ENCODE measurements around the gene FOXJ1. TPM values are rescaled to one million over a fixed set of nuclear protein-coding genes. Genes with fewer than 3 reads are reported as not detected.

Gene FOXJ1
- total RNA-seq, 2 donors from 2014 or later = 0.33 to 3.4 TPM

GRCh38 chr17:76131051-76131691, 9.9 kb downstream of the FOXJ1 start:
- Histone ChIP-seq H3K4me1 (no peaks in the 10 kb centered on the region), H3K4me3 (no peak overlapping the region), H3K27me3 (no peaks in the 10 kb centered on the region), H3K36me3 (replicated peaks in 1 of 2; ENCODE audit: insufficient read depth in 1 of 2, low read depth in 2 of 2) (no peaks in the 10 kb centered on the region), H3K27ac (peak overlapping the region in 2 of 4 donors; percentile 63 to 65), H3K9me3 (no peaks in the 10 kb centered on the region)
- no peak for ATAC-seq
- WGBS, 2 donors = 62 to 74% methylated on average over 20 to 21 of the region's 21 CpGs
- no peak for DNase-seq
- TF ChIP-seq POLR2A (IDR thresholded peaks at IDR 0.05) = no peak
- no peak for TF ChIP-seq CTCF (IDR thresholded peaks at IDR 0.05)
- intact Hi-C loops (cut with DNase I) = no loop called here

DNA sequence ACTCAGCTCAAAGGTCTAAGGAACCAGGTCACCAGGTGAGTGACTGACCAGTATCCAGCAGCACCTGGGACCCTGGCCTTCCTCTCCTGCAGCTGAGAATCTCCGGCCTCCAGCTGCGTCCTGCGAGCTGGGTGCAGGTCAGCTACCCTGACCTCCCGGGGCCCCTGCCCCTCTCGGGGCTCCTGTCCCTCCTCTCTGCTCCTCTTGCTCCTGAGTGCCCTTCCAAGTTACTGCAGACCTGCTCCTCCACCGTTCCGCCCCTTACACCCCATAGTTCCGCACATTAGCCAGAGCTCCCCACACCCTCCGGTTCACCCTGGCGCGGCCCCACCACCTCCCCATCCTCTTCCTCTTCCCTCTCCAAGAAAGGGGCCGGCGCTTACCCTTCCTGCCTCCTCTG, 10.6 kb downstream of the FOXJ1 start:
- H3K27me3 ChIP-seq = no peaks in the 10 kb centered on the region
- DNase-seq (no peak), ATAC-seq (no peak)
- intact Hi-C loops (cut with DNase I) = no loop called here
- TF ChIP-seq CTCF (IDR thresholded peaks at IDR 0.05) (no peak), POLR2A (IDR thresholded peaks at IDR 0.05) (no peak)
- no peak overlapping the region for H3K27ac ChIP-seq
- no peak overlapping the region for H3K4me3 ChIP-seq
- no peaks in the 10 kb centered on the region for H3K4me1 ChIP-seq
- H3K9me3 ChIP-seq = no peaks in the 10 kb centered on the region
- WGBS, 2 donors = 56 to 83% methylated on average over 12 to 13 of the region's 13 CpGs
- no peaks in the 10 kb centered on the region for H3K36me3 ChIP-seq (replicated peaks in 1 of 2; ENCODE audit: insufficient read depth in 1 of 2, low read depth in 2 of 2)

GRCh38 chr17:76125922-76126321, 15.1 kb downstream of the FOXJ1 start:
- Histone ChIP-seq H3K36me3 (replicated peaks in 1 of 2; ENCODE audit: insufficient read depth in 1 of 2, low read depth in 2 of 2) (no peaks in the 10 kb centered on the region), H3K4me1 (peaks cover 12% of the 10 kb centered on the region), H3K27me3 (peaks cover 0 to 4% of the 10 kb centered on the region in 2 donors), H3K9me3 (no peaks in the 10 kb centered on the region), H3K4me3 (no peak overlapping the region), H3K27ac (no peak overlapping the region)
- DNase-seq (no peak), ATAC-seq (no peak)
- intact Hi-C loops (cut with DNase I) = no loop called here
- TF ChIP-seq CTCF (IDR thresholded peaks at IDR 0.05) = no peak
- TF ChIP-seq POLR2A (IDR thresholded peaks at IDR 0.05) = no peak
- 92 to 100% methylated on average over 1 of the region's 1 CpG for WGBS, 2 donors

DNA sequence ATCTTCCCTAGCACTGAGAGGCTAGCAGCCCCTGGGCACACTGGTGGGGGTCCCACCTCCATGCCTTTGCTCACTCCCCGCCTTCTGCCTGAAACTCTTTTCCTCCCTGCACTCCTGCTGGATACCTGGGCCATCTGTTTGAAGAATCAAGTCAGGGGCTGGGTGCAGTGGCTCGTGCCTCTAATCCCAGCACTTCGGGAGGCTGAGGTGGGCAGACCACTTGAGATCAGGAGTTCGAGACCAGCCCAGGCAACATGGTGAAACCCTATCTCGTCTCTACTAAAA, 15.7 kb downstream of the FOXJ1 start:
- H3K4me1 ChIP-seq = peaks cover 12% of the 10 kb centered on the region
- ATAC-seq = no peak
- H3K9me3 ChIP-seq = no peaks in the 10 kb centered on the region
- 60 to 75% methylated on average over 5 of the region's 5 CpGs for WGBS, 2 donors
- intact Hi-C loops (cut with DNase I) = no loop called here
- H3K27ac ChIP-seq = no peak overlapping the region
- DNase-seq = no peak
- no peak for TF ChIP-seq POLR2A (IDR thresholded peaks at IDR 0.05)
- TF ChIP-seq CTCF (IDR thresholded peaks at IDR 0.05) = no peak
- no peak overlapping the region for H3K4me3 ChIP-seq
- H3K36me3 ChIP-seq (replicated peaks in 1 of 2; ENCODE audit: insufficient read depth in 1 of 2, low read depth in 2 of 2) = no peaks in the 10 kb centered on the region
- H3K27me3 ChIP-seq = peaks cover 0 to 4% of the 10 kb centered on the region in 2 donors

All from body of pancreas (tissue), 4 donors.